ENCODE data around the gene TSPAN6.

The TSPAN6 gene

GRCh38 chrX:100647095-100647494 lies 10.5 kb upstream of the TSPAN6 start:
- no peak for DNase-seq

DNA sequence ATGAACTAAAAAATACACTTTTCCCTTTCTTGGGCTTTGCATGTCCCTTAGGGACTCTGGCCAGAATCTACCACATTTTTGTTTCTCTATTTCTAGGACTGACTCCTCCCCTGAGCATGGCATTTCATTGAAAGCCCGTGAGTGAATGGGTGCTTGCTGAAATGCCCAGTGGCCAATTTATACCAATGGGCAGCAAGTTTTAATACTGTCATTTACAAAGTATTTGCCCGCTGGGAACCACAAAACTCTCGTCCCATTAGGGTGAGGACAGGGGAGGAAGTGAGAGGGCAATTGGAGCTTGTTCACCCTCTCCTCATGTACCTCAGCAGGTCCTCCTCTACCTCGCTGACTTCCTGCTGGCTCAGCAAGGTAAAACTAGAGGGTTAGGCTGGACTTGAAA lies 8.5 kb upstream of the TSPAN6 start:
- no peak for DNase-seq

DNA sequence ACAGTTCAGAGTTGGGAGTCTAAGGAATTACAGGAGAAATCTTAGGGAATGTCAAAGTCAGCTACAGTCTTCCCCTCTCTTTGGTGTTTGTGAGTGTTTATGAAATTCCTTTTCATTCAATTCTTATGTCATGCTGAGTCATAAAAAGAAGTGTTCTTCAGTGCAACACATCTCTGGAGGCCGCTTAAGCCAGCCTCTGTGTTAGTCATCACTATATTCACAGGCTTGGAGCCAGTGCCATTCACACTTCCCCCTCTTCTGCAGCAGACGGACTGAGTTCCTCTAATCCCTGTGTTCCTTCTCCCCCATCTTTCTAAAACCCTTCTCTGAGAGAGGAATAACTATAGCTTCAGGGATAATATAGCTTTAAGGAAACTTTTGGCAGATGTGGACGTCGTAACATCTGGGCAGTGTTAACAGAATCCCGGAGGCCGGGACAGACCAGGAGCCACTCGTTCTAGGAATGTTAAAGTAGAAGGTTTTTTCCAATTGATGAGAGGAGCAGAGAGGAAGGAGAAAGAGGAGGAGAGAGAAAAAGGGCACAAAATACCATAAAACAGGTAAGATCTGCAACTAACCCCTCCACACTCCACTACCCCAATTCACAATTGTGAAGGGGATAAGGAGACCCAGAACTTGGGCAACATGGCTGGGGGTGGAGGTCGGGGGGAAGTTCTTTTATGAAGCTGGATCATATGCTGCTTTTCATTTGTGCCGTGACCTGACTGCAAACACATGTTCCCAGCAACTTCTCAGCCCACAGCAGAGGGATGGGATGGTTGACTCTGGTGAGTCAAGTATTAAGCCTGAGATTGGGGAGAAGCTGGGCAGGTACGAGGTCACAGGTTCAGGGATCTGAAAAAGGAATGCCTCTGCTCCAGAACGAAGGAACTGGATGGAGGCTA lies 7.6 kb upstream of the TSPAN6 start, which contains the start of gene SRPX2:
TSS of gene SRPX2 (plus strand) at position 244 of the 905 bp plus-strand sequence. CDS start 2,124 bp downstream, outside the sequence.
- DNase-seq, result peak; percentile 8

DNA sequence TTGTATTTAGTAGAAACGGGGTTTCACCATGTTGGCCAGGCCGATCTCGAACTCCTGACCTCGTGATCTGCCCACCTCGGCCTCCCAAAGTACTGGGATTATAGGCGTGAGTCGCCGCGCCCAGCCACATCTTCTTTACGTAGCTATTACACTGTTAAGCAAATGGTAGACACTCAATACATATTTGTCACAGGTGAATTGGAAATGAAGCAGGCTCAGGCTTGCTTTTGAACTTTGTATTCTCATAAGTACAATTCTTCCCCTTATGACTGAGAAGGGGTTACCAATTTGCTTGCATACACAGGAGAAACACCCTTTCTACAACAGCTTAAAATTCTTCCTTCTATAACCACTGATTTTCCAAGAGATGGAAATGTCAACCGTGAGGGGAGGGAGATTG lies 6.6 kb upstream of the TSPAN6 start:
- no peak for DNase-seq

- DNase-seq, result no peak
Observed at GRCh38 chrX:100642290-100642689, 5.7 kb upstream of the TSPAN6 start.

DNA sequence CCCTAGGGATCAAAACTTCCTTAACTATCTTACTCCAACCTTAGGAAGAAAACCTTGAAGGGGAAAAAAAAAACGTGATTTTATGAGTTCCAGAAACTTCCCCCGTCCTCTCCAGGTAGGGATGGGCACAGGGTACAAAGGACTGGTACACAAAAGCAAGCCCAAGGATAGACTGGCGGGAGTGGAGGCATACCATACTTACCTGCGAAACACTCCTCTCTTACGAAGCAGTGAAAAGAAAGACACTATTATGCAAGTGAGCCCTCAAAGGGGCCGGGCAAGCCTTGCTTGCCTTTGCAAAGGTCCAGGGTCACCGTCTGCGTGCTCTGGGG lies 651 bp downstream of the TSPAN6 start:
- DNase-seq, result no peak

GRCh38 chrX:100635040-100635439 lies 1.6 kb downstream of the TSPAN6 start:
- DNase-seq, result no peak

DNA sequence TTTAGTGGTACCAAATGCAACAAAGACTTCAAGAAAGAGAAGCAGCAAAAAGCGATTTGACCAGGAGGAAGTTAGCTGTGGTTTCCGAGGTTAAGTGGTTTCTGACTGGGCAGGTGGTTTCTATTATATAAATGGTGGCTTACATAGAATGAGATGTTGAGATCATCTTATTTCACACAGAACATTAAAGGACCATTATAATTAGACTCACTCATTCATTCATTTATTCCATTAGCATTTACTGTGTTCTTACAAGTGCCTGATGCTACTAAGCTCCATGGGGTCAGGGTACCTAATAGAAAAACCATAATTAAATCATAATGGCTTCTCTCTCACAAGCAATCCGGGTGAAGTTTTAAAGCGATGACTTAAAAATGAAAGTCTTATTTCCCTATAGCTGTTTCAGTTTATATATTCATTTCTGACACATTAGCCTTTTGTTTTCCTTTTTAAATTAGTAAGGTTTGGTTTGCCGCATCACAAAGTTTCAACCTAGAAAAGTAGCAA lies 10.6 kb downstream of the TSPAN6 start:
- DNase-seq, result peak; percentile 74

- DNase-seq, result no peak
Observed at GRCh38 chrX:100623001-100623400, 13.6 kb downstream of the TSPAN6 start.

GRCh38 chrX:100615005-100615404 lies 21.6 kb downstream of the TSPAN6 start:
- peak; percentile 49 for DNase-seq

DNA sequence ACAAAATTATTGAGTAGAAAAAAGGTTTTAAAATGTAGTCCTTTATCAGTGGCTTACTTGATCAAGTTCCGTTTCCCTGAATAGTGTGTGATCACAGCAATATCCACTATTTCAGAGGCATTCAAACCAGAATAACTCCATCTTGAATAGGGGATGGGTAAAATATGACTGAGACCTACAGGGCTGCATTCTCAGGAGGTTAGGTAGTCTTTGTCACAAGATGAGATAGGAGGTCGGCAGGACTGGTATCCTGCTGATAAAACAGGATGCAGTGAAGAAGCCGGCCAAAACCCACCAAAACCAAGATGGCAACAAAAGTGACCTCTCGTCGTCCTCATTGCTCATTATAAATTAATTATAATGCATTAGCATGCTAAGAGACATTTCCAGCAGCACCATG lies 24.7 kb downstream of the TSPAN6 start:
- no peak for DNase-seq

GRCh38 chrX:100609591-100609990 lies 27.0 kb downstream of the TSPAN6 start:
- no peak for DNase-seq

GRCh38 chrX:100606753-100607152 lies 29.9 kb downstream of the TSPAN6 start:
- DNase-seq, result no peak

DNA sequence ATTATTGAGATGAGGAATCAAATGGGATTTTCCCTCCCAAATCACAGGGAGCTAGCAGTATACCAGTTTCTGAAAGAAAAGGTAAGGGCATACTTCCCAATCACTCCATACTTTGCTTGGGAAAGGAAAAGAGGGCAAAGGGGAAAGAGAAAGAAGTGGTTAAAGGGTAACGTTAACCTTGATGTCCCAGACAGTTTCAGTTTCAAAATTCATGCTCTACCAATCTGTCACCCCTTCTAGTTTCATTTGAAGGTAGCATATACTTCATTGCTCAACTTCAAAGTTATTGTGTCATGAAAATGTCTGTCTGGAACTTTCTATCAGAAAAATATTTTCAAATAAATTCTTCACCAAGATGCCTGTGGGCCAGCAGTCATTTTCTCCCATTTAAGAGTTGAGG lies 35.8 kb downstream of the TSPAN6 start:
- peak; percentile 2 for DNase-seq

DNA sequence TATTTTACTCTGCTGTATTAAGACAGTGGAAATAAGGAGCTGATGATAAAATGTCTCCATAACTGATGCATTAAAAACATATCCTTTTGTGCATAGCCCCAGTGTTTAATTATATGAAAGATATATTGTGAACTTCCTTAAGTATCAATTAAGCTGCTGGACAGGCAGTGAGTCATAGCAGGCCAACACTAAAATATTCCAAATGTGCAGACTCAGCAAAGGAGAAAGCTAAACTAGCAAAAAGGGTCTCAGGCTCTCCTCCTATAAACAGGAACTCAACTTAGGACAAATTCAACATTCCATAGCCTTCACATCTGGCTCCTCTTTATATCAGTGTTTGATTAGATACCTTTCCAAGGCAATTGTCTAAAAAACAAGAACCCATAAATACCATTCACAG lies 36.3 kb downstream of the TSPAN6 start:
- no peak for DNase-seq

- no peak for DNase-seq
Observed at GRCh38 chrX:100599456-100599855, 37.1 kb downstream of the TSPAN6 start.

DNA sequence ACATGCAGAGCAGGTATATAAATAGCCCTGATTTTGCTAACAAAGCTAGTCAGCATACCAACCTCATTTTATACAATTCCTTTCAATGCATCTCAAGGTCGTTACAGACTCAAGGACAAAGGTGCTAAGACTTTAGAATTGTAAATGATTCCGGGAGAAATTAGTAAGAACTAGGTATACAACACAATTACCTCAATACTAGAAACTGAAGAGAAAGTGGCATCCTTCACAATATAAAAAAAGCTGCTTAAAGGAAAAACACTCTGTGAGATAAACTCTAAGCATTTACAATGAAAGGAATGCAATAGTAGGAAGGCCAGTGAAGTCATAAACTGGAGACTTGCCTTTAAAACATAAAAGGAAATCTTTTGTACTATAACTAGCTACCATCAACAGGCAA lies 40.0 kb downstream of the TSPAN6 start:
- DNase-seq, result no peak

DNA sequence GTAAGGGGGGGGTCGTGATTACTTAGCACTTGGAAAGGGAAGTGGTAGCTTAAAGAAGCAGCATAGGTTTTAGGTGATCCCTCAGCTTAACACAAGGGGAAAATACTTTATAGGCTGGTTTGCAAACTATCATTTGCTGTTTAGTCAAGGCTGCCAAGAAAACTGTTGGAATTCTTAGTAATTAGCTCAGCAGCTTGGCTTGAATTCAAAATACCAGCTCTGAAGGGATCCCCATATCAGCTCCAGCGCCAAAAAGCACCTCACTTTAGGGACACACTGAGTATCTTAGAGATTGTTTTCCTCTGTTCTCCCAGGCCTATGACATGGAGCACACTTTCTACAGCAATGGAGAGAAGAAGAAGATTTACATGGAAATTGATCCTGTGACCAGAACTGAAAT lies 43.0 kb downstream of the TSPAN6 start:
- DNase-seq, result no peak

DNA sequence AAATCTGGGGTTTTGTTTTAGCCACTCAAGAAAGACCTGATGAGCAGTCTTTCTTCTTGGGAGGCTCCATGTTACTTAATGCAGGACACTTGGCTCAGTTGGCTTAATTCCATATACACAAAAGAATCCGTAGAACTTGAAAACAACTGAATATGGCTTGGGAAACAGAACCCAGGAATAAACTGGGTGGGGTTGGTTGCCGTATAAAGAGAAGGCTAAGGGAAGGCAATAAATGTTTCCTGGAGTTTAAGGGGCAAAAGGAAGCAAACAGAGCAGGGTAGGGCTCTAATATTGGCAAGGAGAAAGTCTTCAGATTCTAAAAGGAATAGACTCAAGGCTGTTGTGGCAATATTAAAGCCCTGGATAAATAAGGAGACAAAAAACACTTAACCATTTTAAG lies 43.5 kb downstream of the TSPAN6 start:
- no peak for DNase-seq

GRCh38 chrX:100591256-100592051 lies 45.2 kb downstream of the TSPAN6 start:
- DNase-seq, result no peak

DNA sequence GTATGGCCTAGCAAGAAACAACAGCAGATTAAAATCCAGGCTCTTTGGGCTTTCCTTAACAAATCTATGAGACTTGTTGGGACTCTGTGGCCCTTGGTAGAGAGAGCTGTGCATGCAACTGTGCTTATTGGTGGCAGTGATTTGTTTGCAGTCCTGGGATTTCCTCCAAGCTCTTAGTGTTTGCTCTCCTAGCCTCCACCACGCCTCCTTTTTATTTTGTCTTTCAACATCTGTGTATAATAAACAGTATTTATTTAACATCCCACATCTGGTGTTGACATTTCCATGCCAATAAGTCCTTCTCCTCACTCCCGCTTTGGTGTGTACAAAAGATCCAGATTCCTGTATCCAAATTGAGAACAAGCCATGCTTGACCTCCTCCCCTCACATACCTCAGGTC lies 48.7 kb downstream of the TSPAN6 start:
- no peak for DNase-seq

GRCh38 chrX:100586747-100587146 lies 49.9 kb downstream of the TSPAN6 start:
- DNase-seq, result no peak

GRCh38 chrX:100584611-100585010 lies 52.0 kb downstream of the TSPAN6 start, which contains the start of gene TNMD:
TNMD (plus strand) TSS chrX:100584936; CDS start chrX:100585019, 83 bp downstream.
- no peak for DNase-seq
